DOHH2 (cell line): ENCODE measurements around the gene MIXL1.

Experiments
- H3F3A ChIP-seq: fragments of 200-600 bp; sonication (generic), shearing (Covaris generic); 2 replicates; pipeline ENCODE4 v1.6.0; 2016; ENCODE audit warnings: antibody characterized with exemption, mild to moderate bottlenecking; ENCODE audit not compliant: control insufficient read depth, insufficient read depth
- H3K27ac ChIP-seq: fragments of 200-600 bp; sonication (generic); 2 replicates; pipeline ENCODE4 v1.5.1; 2014; ENCODE audit warnings: low read depth, mild to moderate bottlenecking, low read length, moderate library complexity
- H3K27me3 ChIP-seq: fragments of 200-600 bp; sonication (generic); 2 replicates; pipeline ENCODE4 v1.6.1; 2014; ENCODE audit warnings: mild to moderate bottlenecking, low read length, mixed read lengths; ENCODE audit not compliant: control insufficient read depth
- H3K36me3 ChIP-seq: fragments of 200-600 bp; sonication (generic); 2 replicates; pipeline ENCODE4 v1.6.1; 2014; ENCODE audit warnings: mild to moderate bottlenecking, low read length, moderate library complexity, mixed read lengths; ENCODE audit not compliant: control insufficient read depth
- H3K4me1 ChIP-seq: fragments of 200-600 bp; sonication (generic); 2 replicates; pipeline ENCODE4 v1.6.1; 2014; ENCODE audit warnings: mild to moderate bottlenecking, low read length, mixed read lengths; ENCODE audit not compliant: control insufficient read depth
- H3K4me2 ChIP-seq: fragments of 200-600 bp; sonication (generic); 2 replicates; pipeline ENCODE4 v1.6.0; 2014; ENCODE audit warnings: mild to moderate bottlenecking, low read length, moderate library complexity
- H3K4me3 ChIP-seq: fragments of 200-600 bp; sonication (generic); 2 replicates; pipeline ENCODE4 v1.5.1; 2014; ENCODE audit warnings: mild to moderate bottlenecking, low read length, mixed read lengths
- H3K79me2 ChIP-seq: fragments of 200-600 bp; sonication (generic); 2 replicates; pipeline ENCODE4 v1.6.1; 2014; ENCODE audit warnings: mild to moderate bottlenecking, low read length, mixed read lengths; ENCODE audit not compliant: control insufficient read depth
- H3K9me2 ChIP-seq: fragments of 200-600 bp; sonication (generic); replicated peaks from 2 replicates; pipeline ENCODE4 v1.6.1; 2014; ENCODE audit warnings: mild to moderate bottlenecking, low read length, mixed read lengths; ENCODE audit not compliant: control insufficient read depth
- H3K9me3 ChIP-seq: fragments of 200-600 bp; sonication (generic); 2 replicates; pipeline ENCODE4 v1.6.1; 2014; ENCODE audit warnings: antibody characterized with exemption, low read length, mixed read lengths; ENCODE audit not compliant: control insufficient read depth, insufficient read depth
- H4K20me1 ChIP-seq: fragments of 200-600 bp; sonication (generic); 2 replicates; pipeline ENCODE4 v1.6.0; 2014; ENCODE audit warnings: low read depth, mild to moderate bottlenecking, antibody characterized with exemption, low read length, moderate library complexity; ENCODE audit not compliant: control insufficient read depth, insufficient read depth
- EZH2phosphoT487 ChIP-seq: fragments of 200-600 bp; sonication (generic); IDR thresholded peaks from 2 replicates; pipeline ENCODE4 v1.6.1; 2017; ENCODE audit warnings: borderline replicate concordance, mild to moderate bottlenecking, antibody characterized with exemption, low read length, moderate library complexity, mixed read lengths
- TF ChIP-seq, protein P1 (sequence below): fragments of 200-600 bp; sonication (generic); IDR thresholded peaks from one replicate; pipeline ENCODE4 v1.5.1; 2014; ENCODE audit warnings: antibody characterized with exemption, mild to moderate bottlenecking, low read depth, low read length; ENCODE audit not compliant: poor library complexity, severe bottlenecking

Gene MIXL1

DNA sequence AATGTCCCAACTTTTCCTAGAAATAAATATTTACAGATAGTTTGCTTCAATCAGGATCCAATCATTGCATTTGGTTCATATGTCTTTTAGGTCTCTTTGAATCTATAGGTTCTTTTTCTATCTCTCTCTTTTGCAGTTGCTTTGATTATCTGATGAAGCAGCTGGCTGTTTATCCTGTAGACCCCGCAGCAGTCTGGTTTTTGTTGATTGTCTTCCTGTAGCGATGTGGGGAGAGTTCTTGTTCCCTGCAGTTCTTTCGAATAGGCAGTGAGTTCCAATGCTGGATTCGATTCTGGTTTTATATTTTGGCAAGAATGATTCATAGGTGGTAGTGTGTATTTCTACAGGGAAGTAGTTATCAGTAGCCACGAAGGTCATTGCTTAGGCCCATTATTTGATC, 7.4 kb upstream of the MIXL1 start:
- no peak for TF ChIP-seq EZH2phosphoT487
- TF ChIP-seq, protein P1, sequence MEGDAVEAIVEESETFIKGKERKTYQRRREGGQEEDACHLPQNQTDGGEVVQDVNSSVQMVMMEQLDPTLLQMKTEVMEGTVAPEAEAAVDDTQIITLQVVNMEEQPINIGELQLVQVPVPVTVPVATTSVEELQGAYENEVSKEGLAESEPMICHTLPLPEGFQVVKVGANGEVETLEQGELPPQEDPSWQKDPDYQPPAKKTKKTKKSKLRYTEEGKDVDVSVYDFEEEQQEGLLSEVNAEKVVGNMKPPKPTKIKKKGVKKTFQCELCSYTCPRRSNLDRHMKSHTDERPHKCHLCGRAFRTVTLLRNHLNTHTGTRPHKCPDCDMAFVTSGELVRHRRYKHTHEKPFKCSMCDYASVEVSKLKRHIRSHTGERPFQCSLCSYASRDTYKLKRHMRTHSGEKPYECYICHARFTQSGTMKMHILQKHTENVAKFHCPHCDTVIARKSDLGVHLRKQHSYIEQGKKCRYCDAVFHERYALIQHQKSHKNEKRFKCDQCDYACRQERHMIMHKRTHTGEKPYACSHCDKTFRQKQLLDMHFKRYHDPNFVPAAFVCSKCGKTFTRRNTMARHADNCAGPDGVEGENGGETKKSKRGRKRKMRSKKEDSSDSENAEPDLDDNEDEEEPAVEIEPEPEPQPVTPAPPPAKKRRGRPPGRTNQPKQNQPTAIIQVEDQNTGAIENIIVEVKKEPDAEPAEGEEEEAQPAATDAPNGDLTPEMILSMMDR: no peak
- Histone ChIP-seq H3K4me2 (no peak overlapping the region), H3K9me3 (no peaks in the 10 kb centered on the region), H3K9me2 (no peaks in the 10 kb centered on the region), H3K4me1 (peaks cover 18% of the 10 kb centered on the region), H4K20me1 (no peaks in the 10 kb centered on the region), H3K27ac (no peak overlapping the region), H3F3A (peaks cover 6% of the 10 kb centered on the region; the same call in 1 of the 2 replicates), H3K27me3 (no peaks in the 10 kb centered on the region), H3K79me2 (no peaks in the 10 kb centered on the region), H3K4me3 (no peak overlapping the region), H3K36me3 (no peaks in the 10 kb centered on the region)

- Histone ChIP-seq H3K79me2 (no peaks in the 10 kb centered on the region), H3K4me1 (peaks cover 18% of the 10 kb centered on the region), H4K20me1 (no peaks in the 10 kb centered on the region), H3K27me3 (no peaks in the 10 kb centered on the region), H3K27ac (no peak overlapping the region), H3F3A (peaks cover 8% of the 10 kb centered on the region; the same call in 1 of the 2 replicates), H3K9me3 (no peaks in the 10 kb centered on the region), H3K9me2 (no peaks in the 10 kb centered on the region), H3K36me3 (no peaks in the 10 kb centered on the region), H3K4me3 (no peak overlapping the region), H3K4me2 (no peak overlapping the region)
- TF ChIP-seq, protein P1: no peak
These were observed 6.2 kb upstream of the MIXL1 start for GRCh38 chr1:226217273-226217672.

- Histone ChIP-seq H4K20me1 (no peaks in the 10 kb centered on the region), H3K79me2 (no peaks in the 10 kb centered on the region), H3K4me3 (no peak overlapping the region), H3K4me1 (peaks cover 21% of the 10 kb centered on the region), H3K27me3 (peaks cover 5% of the 10 kb centered on the region), H3K4me2 (no peak overlapping the region), H3K9me2 (no peaks in the 10 kb centered on the region), H3K9me3 (no peaks in the 10 kb centered on the region), H3F3A (peaks cover 11% of the 10 kb centered on the region), H3K36me3 (no peaks in the 10 kb centered on the region), H3K27ac (no peak overlapping the region)
- TF ChIP-seq EZH2phosphoT487: no peak
- TF ChIP-seq, protein P1: no peak
These were observed 2.8 kb upstream of the MIXL1 start for GRCh38 chr1:226220473-226221189.
